ENCODE measurements around the gene NR3C1.

GRCh38 chr5:143316337-143316736 is 87.1 kb downstream of the NR3C1 start:
- TF ChIP-seq, protein P1, sequence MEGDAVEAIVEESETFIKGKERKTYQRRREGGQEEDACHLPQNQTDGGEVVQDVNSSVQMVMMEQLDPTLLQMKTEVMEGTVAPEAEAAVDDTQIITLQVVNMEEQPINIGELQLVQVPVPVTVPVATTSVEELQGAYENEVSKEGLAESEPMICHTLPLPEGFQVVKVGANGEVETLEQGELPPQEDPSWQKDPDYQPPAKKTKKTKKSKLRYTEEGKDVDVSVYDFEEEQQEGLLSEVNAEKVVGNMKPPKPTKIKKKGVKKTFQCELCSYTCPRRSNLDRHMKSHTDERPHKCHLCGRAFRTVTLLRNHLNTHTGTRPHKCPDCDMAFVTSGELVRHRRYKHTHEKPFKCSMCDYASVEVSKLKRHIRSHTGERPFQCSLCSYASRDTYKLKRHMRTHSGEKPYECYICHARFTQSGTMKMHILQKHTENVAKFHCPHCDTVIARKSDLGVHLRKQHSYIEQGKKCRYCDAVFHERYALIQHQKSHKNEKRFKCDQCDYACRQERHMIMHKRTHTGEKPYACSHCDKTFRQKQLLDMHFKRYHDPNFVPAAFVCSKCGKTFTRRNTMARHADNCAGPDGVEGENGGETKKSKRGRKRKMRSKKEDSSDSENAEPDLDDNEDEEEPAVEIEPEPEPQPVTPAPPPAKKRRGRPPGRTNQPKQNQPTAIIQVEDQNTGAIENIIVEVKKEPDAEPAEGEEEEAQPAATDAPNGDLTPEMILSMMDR (IDR thresholded peaks at IDR 0.05; ENCODE audit: low read length), result no peak
- TF ChIP-seq EZH2phosphoT487 (IDR thresholded peaks at IDR 0.05; ENCODE audit: low read length), result no peak
- no peak for TF ChIP-seq EZH2 (optimal IDR thresholded peaks at IDR 0.05; ENCODE audit: low read depth, low read length)
